Lower lobe of right lung (tissue), 2 donors: ENCODE results near the gene TMPRSS9. TPM values are rescaled to one million over a fixed set of nuclear protein-coding genes. Genes with fewer than 3 reads are reported as not detected.

Experiments used
- ATAC-seq, 2 donors: fragments of 200-7000 bp; cut with Tn5 transposase; one replicate each; pipeline ENCODE4 v1.9.1; 2020 to 2022; ENCODE audit warnings: mild to moderate bottlenecking in 2 of 2, moderate library complexity in 2 of 2
- DNase-seq: peaks from one replicate; pipeline ENCODE4 v3.0.0-alpha.2; 2020
- H3K27ac ChIP-seq: fragments of 200-600 bp; one replicate; pipeline ENCODE4 v1.8.0; 2022
- H3K27me3 ChIP-seq: fragments of 200-600 bp; one replicate; pipeline ENCODE4 v1.8.0; 2022; ENCODE audit warnings: low read depth
- H3K36me3 ChIP-seq: fragments of 200-600 bp; one replicate; pipeline ENCODE4 v1.8.0; 2022; ENCODE audit warnings: mild to moderate bottlenecking
- H3K4me1 ChIP-seq: fragments of 200-600 bp; one replicate; pipeline ENCODE4 v1.8.0; 2022
- H3K4me3 ChIP-seq: fragments of 200-600 bp; one replicate; pipeline ENCODE4 v1.8.0; 2022; ENCODE audit warnings: mild to moderate bottlenecking
- H3K9me3 ChIP-seq: fragments of 200-600 bp; one replicate; pipeline ENCODE4 v1.8.0; 2022
- intact Hi-C: fragments of 100-400 bp; cut with DNase I; formaldehyde crosslinking; loops from one replicate; pipeline ENCODE4 v1.11.0; 2022
- total RNA-seq: library from RNA; stranded (reverse); fragmentation: NEBNext Ultra II Directional; extraction: Animal tissue kit (Norgen Biotek cat#: 25700); gene quantifications from one replicate; pipeline ENCODE4 v1.2.1, GENCODE V29; 2021
- TF ChIP-seq, protein P1 (sequence below): fragments of 200-600 bp; IDR thresholded peaks from one replicate; pipeline ENCODE4 v1.8.0; 2022; ENCODE audit warnings: antibody characterized with exemption, mild to moderate bottlenecking
- donor health status: DM: no; HTN: yes; CAD: no; lungs with severe emphysema.

Gene TMPRSS9
- total RNA-seq, 1 donor from 2014 or later, result not detected

DNA sequence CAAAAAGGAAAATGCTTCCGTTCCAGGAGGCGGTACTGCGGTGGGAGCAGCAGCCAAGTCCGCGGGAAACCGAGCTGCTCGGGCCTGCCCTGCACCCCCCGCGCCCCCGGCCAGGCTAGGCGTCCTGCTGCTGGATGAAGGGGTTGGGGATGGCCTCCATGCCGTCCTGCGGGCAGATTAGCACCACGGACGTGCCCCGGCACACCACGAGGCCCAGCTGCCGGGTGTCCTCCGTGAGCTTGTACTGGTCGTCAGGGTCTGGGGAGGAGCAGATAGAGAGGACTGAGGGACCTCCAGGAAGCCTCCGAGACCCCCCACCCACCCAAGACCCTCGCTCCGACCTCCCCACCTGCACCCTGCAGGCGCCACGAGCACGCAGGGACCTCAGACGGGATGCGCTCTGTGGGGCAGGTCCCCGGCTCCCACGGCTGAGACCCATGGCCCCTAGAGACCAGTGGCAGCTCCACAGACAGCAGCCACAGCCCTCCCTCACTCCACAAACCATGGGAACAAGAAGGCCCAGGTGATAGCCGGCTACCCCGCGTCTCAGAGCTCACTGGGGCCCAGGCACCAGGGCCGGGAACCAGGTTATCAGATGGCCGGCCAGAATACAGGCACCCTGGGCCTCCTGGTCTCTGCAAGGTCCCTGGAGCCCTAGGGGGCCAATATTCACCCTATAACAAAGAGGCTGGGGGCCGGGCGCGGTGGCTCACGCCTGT, 38.3 kb upstream of the TMPRSS9 start:
- DNase-seq, result no peak
- no peak overlapping the region for H3K27ac ChIP-seq
- H3K4me1 ChIP-seq, result peaks cover 5% of the 10 kb centered on the region
- H3K27me3 ChIP-seq, result no peaks in the 10 kb centered on the region
- ATAC-seq, result no peak
- TF ChIP-seq, protein P1, sequence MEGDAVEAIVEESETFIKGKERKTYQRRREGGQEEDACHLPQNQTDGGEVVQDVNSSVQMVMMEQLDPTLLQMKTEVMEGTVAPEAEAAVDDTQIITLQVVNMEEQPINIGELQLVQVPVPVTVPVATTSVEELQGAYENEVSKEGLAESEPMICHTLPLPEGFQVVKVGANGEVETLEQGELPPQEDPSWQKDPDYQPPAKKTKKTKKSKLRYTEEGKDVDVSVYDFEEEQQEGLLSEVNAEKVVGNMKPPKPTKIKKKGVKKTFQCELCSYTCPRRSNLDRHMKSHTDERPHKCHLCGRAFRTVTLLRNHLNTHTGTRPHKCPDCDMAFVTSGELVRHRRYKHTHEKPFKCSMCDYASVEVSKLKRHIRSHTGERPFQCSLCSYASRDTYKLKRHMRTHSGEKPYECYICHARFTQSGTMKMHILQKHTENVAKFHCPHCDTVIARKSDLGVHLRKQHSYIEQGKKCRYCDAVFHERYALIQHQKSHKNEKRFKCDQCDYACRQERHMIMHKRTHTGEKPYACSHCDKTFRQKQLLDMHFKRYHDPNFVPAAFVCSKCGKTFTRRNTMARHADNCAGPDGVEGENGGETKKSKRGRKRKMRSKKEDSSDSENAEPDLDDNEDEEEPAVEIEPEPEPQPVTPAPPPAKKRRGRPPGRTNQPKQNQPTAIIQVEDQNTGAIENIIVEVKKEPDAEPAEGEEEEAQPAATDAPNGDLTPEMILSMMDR, result no peak
- peaks cover 45% of the 10 kb centered on the region for H3K36me3 ChIP-seq
- no peak overlapping the region for H3K4me3 ChIP-seq
- H3K9me3 ChIP-seq, result no peaks in the 10 kb centered on the region
- intact Hi-C loops, result no loop called here

DNA sequence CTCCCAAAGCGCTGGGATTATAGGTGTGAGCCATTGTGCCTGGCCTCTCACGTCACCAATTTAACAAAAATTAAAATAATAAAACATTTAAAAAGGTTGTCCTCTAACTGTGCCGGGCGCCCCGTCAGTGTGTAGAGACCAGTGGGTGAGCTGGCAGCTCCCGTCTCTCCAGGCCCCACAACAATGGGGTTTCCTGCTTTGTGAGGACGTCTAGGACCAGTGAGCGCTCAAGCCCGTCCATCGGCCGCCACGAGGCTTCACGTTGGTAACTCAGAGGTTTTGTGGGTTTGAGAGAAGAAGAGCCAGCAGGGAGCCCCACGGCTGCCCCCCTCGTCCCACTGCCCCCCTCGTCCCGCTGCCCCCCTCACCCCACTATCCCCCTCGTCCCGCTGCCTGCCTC, 36.4 kb upstream of the TMPRSS9 start:
- TF ChIP-seq, protein P1, result no peak
- intact Hi-C loops, result no loop called here
- Histone ChIP-seq H3K9me3 (no peaks in the 10 kb centered on the region), H3K4me1 (peaks cover 18% of the 10 kb centered on the region), H3K27me3 (no peaks in the 10 kb centered on the region), H3K27ac (no peak overlapping the region), H3K36me3 (peaks cover 45% of the 10 kb centered on the region), H3K4me3 (no peak overlapping the region)
- ATAC-seq (no peak), DNase-seq (no peak)

- TF ChIP-seq, protein P1, result no peak
- Histone ChIP-seq H3K27me3 (no peaks in the 10 kb centered on the region), H3K9me3 (no peaks in the 10 kb centered on the region), H3K4me1 (peaks cover 22% of the 10 kb centered on the region), H3K27ac (no peak overlapping the region), H3K36me3 (peaks cover 45% of the 10 kb centered on the region), H3K4me3 (no peak overlapping the region)
- intact Hi-C loops, result no loop called here
- ATAC-seq (no peak), DNase-seq (no peak)
These were observed 35.7 kb upstream of the TMPRSS9 start for GRCh38 chr19:2324220-2324948.

GRCh38 chr19:2325281-2326046, 34.6 kb upstream of the TMPRSS9 start:
- TF ChIP-seq, protein P1, result no peak
- no peak overlapping the region for H3K27ac ChIP-seq
- H3K4me3 ChIP-seq, result no peak overlapping the region
- no peak for DNase-seq
- intact Hi-C loops, result no loop called here
- no peaks in the 10 kb centered on the region for H3K27me3 ChIP-seq
- peaks cover 45% of the 10 kb centered on the region for H3K36me3 ChIP-seq
- H3K9me3 ChIP-seq, result no peaks in the 10 kb centered on the region
- no peak for ATAC-seq
- peaks cover 30% of the 10 kb centered on the region for H3K4me1 ChIP-seq

GRCh38 chr19:2326699-2327360, 33.2 kb upstream of the TMPRSS9 start:
- H3K4me3 ChIP-seq, result no peak overlapping the region
- TF ChIP-seq, protein P1, result no peak
- H3K4me1 ChIP-seq, result peaks cover 36% of the 10 kb centered on the region
- H3K27me3 ChIP-seq, result no peaks in the 10 kb centered on the region
- DNase-seq (no peak), ATAC-seq (no peak)
- H3K27ac ChIP-seq, result no peak overlapping the region
- intact Hi-C loops, result no loop called here
- H3K36me3 ChIP-seq, result peaks cover 38% of the 10 kb centered on the region
- no peaks in the 10 kb centered on the region for H3K9me3 ChIP-seq
